ENCODE results near the gene HOXC11.
A peak's percentile ranks its signal among the peaks of the same experiment; 100 is the strongest.

Gene HOXC11

DNA sequence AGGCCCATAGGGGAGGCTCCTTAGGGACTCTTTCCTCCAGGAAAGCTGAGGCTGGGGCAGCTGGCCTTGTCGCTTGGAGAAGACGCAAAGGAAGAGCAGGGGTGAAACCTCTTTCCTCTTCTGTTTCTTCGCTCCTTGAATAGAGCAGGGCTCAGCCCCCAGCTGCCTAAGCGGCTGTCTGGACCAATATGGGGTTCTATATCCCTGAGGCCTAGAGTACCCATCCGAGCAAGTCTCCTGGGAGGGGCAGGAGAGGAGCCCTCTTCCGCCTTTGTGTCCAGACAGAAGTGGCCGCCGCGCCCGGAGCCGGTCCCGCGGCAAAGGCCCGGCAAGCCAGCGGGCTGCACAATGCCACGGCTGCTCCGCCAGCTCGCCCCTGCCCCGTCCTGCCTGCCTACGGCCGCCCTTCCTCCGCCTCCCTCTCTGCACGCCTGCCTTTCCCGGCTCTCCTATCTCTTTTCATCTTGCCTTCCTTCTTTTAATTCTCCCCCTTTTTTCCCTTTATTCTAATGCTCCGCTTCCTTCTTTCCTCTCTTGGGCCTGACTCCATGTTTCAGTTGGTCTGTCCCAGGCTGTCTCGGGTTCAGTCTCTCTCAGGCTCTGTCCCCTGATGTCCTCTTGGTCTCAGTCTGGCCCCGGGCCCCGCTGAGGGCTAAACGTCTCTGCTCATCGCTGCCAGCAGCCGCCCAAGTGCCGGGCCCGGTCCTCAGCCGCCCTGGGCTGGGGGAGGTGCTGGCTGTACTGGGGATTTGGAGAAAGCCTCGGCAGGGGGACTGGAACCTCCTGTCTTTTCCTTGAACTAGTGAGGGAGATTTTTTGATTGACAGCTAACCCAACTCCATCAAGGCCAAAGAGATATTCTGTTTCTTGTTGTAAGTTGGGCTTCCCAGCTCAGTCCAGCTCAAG lies 24.5 kb downstream of the HOXC11 start:
- DNase-seq (ENCODE audit: low read depth), result no peak

DNA sequence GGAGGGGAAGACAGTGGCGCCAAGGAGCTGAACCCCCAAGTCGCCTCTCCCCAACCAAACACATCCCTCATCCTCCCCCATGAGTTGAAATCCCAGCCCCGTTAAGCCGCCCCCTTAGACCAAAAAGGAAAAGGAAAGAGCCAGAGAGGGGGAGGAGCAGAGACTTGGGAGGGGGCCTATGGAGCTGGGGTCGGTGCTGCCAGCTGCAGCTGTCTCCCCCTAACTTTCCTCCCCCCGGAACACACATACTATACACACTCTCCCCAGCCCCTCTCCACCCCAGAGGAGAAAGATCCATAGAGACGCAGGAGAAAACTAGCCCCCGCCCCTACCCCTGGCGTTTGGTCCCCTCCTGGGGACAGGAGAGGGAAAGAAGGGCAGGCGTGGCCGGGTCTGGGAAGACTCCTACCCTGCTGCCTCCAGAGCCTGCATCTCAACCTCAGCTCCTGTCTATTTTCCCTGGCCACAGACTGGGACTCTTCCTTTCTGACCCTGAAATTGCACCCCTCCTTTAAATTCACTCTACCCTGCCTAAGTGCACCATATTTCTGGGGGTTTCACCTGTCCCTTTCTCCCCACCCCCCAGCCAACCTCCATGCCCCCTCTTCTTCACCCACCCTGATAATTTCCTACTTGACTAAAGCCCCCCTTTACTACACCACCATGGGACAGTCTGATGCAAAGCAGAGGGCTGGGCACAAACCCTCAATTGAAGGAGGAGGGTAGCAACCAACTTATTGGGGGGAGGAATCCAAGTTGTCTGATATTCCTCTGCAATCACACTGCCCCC lies 25.4 kb downstream of the HOXC11 start:
- no peak for DNase-seq (ENCODE audit: low read depth)

GRCh38 chr12:53998900-53999236 lies 25.9 kb downstream of the HOXC11 start:
- DNase-seq (ENCODE audit: low read depth), result no peak

DNA sequence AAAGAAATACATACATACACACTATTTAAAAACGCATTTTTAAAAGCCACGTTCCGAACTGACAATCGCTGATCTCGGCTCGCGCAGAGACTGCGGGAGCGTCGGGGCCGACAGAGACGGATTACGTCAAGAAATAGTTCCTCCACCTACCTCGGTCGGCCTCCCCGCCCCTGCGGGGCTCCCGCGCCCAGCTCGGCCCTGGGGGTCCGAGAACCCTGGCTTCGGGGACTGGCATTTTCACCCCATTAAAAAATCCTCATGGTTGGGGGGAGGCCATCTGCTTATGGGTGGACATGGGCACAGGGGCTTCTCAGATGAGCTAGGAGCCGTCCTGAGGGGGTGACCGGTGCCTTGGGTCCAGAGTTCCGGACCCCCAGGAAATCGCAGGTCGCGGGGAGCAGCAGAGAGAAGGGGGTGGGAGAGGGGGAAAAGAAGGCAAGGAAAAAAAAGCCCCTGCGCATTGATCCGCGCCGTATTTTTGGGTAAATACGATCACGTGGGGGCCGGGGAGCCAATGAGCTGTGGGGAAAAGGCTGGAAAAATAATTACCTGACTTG lies 26.7 kb downstream of the HOXC11 start:
- peak; percentile 85 for DNase-seq (ENCODE audit: low read depth)

DNA sequence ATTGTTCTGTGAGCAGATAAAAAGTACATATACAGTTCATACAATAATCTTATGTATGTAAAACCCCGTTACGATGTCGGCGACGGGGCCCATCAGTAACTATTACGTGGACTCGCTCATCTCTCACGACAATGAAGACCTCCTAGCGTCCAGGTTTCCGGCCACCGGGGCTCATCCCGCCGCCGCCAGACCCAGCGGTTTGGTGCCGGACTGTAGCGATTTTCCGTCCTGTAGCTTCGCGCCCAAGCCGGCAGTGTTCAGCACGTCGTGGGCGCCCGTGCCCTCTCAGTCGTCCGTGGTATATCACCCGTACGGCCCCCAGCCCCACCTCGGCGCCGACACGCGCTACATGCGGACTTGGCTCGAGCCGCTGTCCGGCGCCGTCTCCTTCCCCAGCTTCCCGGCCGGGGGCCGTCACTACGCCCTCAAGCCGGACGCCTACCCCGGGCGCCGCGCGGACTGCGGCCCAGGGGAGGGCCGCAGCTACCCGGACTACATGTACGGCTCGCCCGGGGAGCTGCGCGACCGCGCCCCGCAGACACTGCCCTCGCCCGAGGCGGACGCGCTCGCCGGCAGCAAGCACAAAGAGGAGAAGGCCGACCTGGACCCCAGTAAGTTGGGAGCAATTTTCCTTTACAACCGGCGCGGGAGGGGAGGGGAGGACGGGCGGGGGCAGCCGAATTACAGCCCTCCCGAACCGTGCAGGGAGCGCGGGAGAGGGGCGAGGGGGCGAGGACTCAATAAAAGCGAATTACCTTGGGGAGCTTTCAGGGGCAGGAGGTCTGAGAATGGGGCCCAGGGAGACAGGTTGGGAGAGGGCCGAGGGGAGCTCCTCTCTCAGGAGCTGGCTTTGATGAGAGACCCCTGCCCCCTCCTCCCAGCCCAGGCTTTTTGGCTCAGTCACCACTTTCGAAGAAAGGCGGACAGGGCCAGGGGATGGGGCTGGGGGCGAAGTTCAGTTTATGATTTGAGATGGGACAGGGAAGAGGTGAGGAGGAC lies 27.5 kb downstream of the HOXC11 start, which contains the start of gene HOXC9:
HOXC9 (plus strand) TSS at position 46 of the 999 bp plus-strand sequence; CDS start at position 74, 28 bp downstream.
- no peak for DNase-seq (ENCODE audit: low read depth)

DNA sequence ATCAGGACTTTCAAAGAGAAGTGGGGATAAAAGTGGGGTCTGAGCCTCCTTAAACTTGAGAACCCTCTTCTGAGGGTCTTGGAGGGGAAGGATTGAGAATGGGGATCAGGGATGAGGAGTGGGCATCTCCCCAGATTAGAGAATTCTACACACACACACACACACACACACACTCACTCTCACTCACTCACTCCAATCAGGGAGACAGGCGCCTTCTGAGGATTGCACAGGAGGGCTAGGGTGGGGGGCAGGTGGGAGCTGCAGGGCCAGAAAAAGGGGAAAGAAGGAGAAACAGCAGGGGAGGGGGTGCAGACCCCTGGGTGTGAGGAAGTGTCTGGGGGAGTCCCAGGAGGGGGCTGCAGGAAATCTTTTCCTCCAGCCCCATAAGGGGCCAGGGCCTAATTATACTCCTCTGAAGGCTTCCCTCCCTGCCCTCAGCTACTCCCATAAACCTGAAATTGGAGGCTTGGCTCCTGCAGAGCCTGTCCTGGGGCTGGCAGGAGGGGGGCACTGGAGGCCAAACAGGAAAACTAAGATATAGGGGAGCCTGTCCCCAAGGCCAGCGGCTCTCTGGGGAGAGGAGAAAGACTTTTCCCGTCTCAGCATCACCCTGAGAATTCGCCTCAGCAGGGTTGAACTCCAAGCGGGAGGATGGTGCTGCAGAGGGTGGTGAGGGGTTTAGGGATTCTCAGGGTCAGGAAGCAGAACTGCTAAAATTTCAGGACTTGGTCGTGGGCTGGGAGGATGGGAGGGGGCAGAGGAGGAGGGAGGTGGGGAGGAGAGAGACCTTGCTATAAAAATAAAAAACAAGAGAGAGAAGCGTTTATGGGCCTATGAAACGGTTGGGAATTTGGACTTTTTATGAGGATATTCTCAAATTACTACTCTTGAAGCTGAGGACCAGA lies 28.6 kb downstream of the HOXC11 start:
- no peak for DNase-seq (ENCODE audit: low read depth)

GRCh38 chr12:54002278-54002914 lies 29.5 kb downstream of the HOXC11 start:
- no peak for DNase-seq (ENCODE audit: low read depth)

- no peak for DNase-seq (ENCODE audit: low read depth)
These were observed 30.0 kb downstream of the HOXC11 start for GRCh38 chr12:54002915-54003389.

- DNase-seq (ENCODE audit: low read depth), result no peak
These were observed 30.7 kb downstream of the HOXC11 start for GRCh38 chr12:54003625-54004024.

DNA sequence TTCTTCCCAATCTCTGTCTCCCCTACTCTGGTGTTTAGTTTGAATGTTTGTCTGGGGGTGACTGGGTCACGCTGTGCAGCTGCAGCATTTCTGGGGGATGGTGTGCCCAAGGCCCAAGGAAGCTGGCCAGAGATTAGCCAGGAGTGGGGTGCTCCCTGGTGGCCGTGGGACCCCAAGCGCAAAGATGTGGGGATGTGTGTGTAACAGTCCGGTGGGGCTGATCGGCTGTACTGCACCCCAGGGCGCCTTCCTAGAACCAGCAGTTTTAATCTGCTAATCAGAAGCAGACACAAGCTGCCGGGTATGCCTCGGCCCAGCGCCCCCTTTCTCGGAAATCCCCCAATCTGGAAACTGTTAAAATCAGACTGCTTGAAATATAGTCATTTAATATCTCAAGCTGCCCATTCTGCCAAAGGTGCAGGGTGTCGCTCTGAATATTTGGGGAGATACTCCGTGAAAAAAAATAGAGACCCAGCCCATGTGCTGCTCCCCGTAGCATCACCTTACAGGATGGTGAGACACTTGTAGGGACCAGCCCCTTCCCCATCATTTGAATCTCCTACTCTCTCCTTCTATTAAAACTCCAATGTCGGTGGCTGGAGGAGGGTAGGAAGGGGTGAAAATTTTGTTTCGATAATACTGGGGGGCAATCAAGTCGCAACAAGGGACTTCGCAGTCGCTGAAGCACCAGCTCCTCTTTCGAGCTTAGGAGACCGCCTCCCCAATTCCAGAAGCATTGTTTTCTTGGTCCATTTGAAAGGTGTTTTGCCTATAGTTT lies 31.3 kb downstream of the HOXC11 start:
- no peak for DNase-seq (ENCODE audit: low read depth)

- DNase-seq (ENCODE audit: low read depth), result no peak
These were observed 32.1 kb downstream of the HOXC11 start for GRCh38 chr12:54004841-54005530.

DNA sequence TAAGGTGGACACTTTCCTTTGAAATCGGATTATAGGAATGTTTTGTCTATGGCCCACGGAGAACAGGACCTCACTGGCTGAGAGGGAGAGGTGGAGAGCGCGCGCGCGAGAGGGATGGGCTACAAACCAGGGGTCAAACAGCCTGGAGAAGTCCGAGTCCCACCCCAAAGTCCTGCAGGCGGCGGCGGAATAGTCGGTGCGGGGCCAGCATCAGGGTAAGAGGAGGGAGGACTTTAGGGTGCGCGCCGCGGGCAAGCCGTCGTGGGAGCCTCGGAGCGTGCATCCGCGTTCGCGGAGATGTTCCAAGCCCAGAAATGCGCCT lies 32.6 kb downstream of the HOXC11 start:
- no peak for DNase-seq (ENCODE audit: low read depth)

- peak; percentile 77 for DNase-seq (ENCODE audit: low read depth)
These were observed 33.1 kb downstream of the HOXC11 start for GRCh38 chr12:54005853-54006558.

GRCh38 chr12:54006559-54007220 lies 33.8 kb downstream of the HOXC11 start:
- no peak for DNase-seq (ENCODE audit: low read depth)

DNA sequence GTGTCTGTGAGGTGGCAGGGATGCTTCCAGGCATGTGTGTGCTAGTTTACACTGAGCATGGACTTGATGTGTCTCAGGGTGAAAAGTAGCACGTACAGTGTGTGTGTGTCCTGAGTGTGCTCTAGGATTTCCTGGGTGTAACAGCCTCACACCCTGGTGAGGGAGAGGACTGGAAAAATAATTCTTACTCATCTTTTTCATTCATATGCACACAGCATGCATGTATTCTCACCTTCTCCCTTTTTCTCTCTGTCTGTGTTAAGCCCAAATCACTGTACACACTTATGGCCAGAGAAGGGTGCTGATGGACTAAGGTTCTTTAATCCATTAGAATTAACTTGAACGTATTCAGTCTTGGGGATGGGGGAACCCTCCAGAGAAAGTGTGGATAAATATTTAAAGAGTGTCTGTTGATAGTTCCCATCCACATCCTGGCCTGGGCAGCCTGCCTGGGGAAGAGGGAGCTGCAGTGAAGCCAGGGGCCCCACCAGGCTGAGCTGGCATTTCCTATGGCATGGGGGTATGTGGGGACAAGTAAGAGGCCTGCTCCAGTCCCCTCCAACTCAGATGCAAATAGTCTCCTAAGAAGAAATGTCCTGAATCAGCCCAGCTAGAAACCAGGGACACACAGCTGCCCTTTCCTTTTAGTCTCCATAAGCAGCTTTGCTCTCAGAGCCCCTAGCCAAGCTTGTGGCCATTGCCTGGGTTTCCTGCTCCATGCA lies 34.8 kb downstream of the HOXC11 start:
- no peak for DNase-seq (ENCODE audit: low read depth)

DNA sequence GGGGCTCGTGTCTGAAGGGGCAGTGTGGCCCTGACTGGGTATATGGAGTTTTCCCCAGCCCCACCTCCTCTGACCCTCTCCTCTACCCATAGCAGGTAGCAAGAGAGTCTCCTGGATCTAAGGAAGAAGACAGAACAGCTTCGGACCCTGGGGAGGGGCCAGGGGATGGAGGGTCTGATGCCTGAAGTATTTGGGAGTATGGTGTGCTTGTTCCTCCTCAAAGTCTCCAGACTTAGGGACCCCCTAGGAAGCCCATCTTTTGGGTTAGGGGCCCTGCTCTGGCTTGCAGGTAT lies 35.3 kb downstream of the HOXC11 start:
- DNase-seq (ENCODE audit: low read depth), result no peak

Measured in stromal cell of bone marrow (primary cell).